HPDE6-E6E7 (cell line): ENCODE results near the gene DYNLL1.
"Not testable (repeated sequence)": the region's sequence is repeated elsewhere in the genome, so short reads cannot be mapped to it uniquely, and the experiment has no call there.

Experiments
- DNase-seq: peaks from one replicate; pipeline ENCODE4 v3.0.0; 2011; ENCODE audit warnings: missing footprints; ENCODE audit errors: extremely low spot score

The DYNLL1 gene

GRCh38 chr12:120474616-120474960 is 21.3 kb upstream of the DYNLL1 start:
- DNase-seq = peak; percentile 94

- no peak for DNase-seq
Measured at GRCh38 chr12:120475643-120476042, 20.3 kb upstream of the DYNLL1 start.

GRCh38 chr12:120479458-120479857 is 16.5 kb upstream of the DYNLL1 start:
- no peak for DNase-seq

- no peak for DNase-seq
Measured at GRCh38 chr12:120480211-120480610, 15.7 kb upstream of the DYNLL1 start.

- DNase-seq = no peak
Measured at GRCh38 chr12:120481022-120481767, 14.7 kb upstream of the DYNLL1 start.

GRCh38 chr12:120483621-120484020 is 12.3 kb upstream of the DYNLL1 start:
- no peak for DNase-seq

- DNase-seq = no peak
Measured at GRCh38 chr12:120485961-120486881, 9.7 kb upstream of the DYNLL1 start.

GRCh38 chr12:120487552-120487951 is 8.4 kb upstream of the DYNLL1 start:
- not testable (repeated sequence) for DNase-seq

- no peak for DNase-seq
Measured at GRCh38 chr12:120488057-120488640, 7.8 kb upstream of the DYNLL1 start.

GRCh38 chr12:120489018-120489417 is 6.9 kb upstream of the DYNLL1 start:
- DNase-seq = no peak

- no peak for DNase-seq
Measured at GRCh38 chr12:120490325-120490724, 5.6 kb upstream of the DYNLL1 start.

- no peak for DNase-seq
Measured at GRCh38 chr12:120490833-120491512, 4.9 kb upstream of the DYNLL1 start.

GRCh38 chr12:120495186-120495730 is 655 bp upstream of the DYNLL1 start:
- no peak for DNase-seq

GRCh38 chr12:120496413-120497340 is 764 bp downstream of the DYNLL1 start:
- DNase-seq = peak; percentile 49

GRCh38 chr12:120497524-120498150 is 1.7 kb downstream of the DYNLL1 start:
- DNase-seq = no peak

- DNase-seq = no peak
Measured at GRCh38 chr12:120498870-120499515, 3.1 kb downstream of the DYNLL1 start.

- DNase-seq = no peak
Measured at GRCh38 chr12:120500581-120500980, 4.7 kb downstream of the DYNLL1 start.

GRCh38 chr12:120504587-120504986 is 8.7 kb downstream of the DYNLL1 start:
- no peak for DNase-seq

GRCh38 chr12:120508537-120508936 is 12.6 kb downstream of the DYNLL1 start:
- DNase-seq = no peak

GRCh38 chr12:120514002-120514401 is 18.1 kb downstream of the DYNLL1 start:
- no peak for DNase-seq
